Endothelial cell (in vitro differentiated cells): ENCODE measurements around the gene BEST4. TPM values are rescaled to one million over a fixed set of nuclear protein-coding genes. Genes with fewer than 3 reads are reported as not detected.

Experiments
- DNase-seq: peaks from one replicate; pipeline ENCODE4 v3.0.0; 2021; ENCODE audit warnings: low spot score
- H3K27ac Mint-ChIP-seq: one replicate; pipeline ENCODE4 v1.8.0; 2021; ENCODE audit warnings: mixed read lengths, inconsistent platforms; ENCODE audit not compliant: unreplicated experiment
- H3K27me3 Mint-ChIP-seq: one replicate; pipeline ENCODE4 v1.8.0; 2021; ENCODE audit warnings: mild to moderate bottlenecking, moderate library complexity, mixed read lengths, inconsistent platforms; ENCODE audit not compliant: unreplicated experiment
- H3K36me3 Mint-ChIP-seq: one replicate; pipeline ENCODE4 v1.8.0; 2021; ENCODE audit warnings: mild to moderate bottlenecking, low read depth, mixed read lengths, inconsistent platforms; ENCODE audit not compliant: unreplicated experiment
- H3K4me1 Mint-ChIP-seq: one replicate; pipeline ENCODE4 v1.8.0; 2021; ENCODE audit warnings: mild to moderate bottlenecking, mixed read lengths, inconsistent platforms; ENCODE audit not compliant: unreplicated experiment
- H3K4me3 Mint-ChIP-seq: one replicate; pipeline ENCODE4 v1.8.0; 2021; ENCODE audit warnings: mild to moderate bottlenecking, mixed read lengths, inconsistent platforms; ENCODE audit not compliant: unreplicated experiment
- H3K9me3 Mint-ChIP-seq: one replicate; pipeline ENCODE4 v1.8.0; 2021; ENCODE audit warnings: mixed read lengths, inconsistent platforms; ENCODE audit not compliant: unreplicated experiment
- long read RNA-seq: library from polyadenylated mRNA; unstranded; transcript quantifications from one replicate; pipeline ENCODE4 v2.0.0, GENCODE V29; 2020; ENCODE audit not compliant: unreplicated experiment
- total RNA-seq: library from RNA; stranded (reverse); fragmentation: NEBNext Ultra II Directional; extraction: Animal tissue kit (Norgen Biotek cat#: 25700); gene quantifications from one replicate; pipeline ENCODE4 v1.2.1, GENCODE V29; 2021; ENCODE audit not compliant: unreplicated experiment
- TF ChIP-seq, protein P1 (sequence below): fragments of 200-600 bp; sonication (generic); IDR thresholded peaks from one replicate; pipeline ENCODE4 v1.5.0; 2021; ENCODE audit warnings: antibody characterized with exemption; ENCODE audit not compliant: unreplicated experiment

The BEST4 gene
- 0.18 TPM for total RNA-seq
- long read RNA-seq: 0 reads

DNA sequence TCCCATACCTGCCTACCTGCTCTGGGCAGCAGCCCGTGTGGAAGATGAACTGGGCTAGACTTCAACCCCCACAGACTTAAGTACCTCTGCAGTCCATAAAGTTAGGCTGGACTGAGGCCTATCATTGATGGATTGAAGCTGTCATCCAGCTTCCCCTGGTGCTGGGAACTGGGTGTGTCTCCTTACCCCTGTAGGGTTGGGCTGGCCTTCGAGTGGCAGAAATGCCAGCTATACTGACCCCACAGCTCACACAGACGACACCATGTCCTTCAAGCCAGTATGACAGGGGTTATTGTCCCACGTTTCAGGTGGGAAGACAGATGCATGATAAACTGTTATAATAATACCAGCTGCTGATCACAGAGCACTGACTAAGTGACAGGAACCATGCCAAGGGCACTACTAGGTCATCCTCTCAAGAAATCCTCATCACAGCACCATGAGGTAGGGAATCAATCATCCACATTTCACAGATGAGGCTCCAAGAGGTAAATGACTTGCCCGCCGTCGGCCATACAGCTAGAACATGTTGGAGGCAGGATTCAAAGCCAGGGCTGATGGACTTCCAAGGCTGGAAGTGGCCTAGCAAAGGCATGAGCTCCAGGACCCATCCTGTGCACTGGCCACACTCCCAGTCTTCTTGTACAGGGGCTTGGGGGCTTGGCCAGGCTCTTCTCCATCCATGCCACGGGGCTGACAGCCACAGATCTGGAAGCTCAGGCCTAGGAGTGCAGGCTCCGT, at the start of gene BEST4:
BEST4 (minus strand) TSS at position 51 of the 741 bp plus-strand sequence. CDS start 465 bp downstream, outside the sequence.
- peaks cover 8% of the 10 kb centered on the region for H3K4me1 Mint-ChIP-seq
- no peaks in the 10 kb centered on the region for H3K9me3 Mint-ChIP-seq
- TF ChIP-seq, protein P1, sequence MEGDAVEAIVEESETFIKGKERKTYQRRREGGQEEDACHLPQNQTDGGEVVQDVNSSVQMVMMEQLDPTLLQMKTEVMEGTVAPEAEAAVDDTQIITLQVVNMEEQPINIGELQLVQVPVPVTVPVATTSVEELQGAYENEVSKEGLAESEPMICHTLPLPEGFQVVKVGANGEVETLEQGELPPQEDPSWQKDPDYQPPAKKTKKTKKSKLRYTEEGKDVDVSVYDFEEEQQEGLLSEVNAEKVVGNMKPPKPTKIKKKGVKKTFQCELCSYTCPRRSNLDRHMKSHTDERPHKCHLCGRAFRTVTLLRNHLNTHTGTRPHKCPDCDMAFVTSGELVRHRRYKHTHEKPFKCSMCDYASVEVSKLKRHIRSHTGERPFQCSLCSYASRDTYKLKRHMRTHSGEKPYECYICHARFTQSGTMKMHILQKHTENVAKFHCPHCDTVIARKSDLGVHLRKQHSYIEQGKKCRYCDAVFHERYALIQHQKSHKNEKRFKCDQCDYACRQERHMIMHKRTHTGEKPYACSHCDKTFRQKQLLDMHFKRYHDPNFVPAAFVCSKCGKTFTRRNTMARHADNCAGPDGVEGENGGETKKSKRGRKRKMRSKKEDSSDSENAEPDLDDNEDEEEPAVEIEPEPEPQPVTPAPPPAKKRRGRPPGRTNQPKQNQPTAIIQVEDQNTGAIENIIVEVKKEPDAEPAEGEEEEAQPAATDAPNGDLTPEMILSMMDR: no peak
- no peak for DNase-seq
- no peaks in the 10 kb centered on the region for H3K36me3 Mint-ChIP-seq
- H3K27me3 Mint-ChIP-seq: peaks cover 15% of the 10 kb centered on the region
- no peak within 1 kb of the TSS for H3K27ac Mint-ChIP-seq
- H3K4me3 Mint-ChIP-seq: no peak within 1 kb of the TSS

- Mint-ChIP-seq H3K27ac (peak overlapping the region; percentile 21), H3K36me3 (no peaks in the 10 kb centered on the region), H3K27me3 (peaks cover 5% of the 10 kb centered on the region), H3K9me3 (no peaks in the 10 kb centered on the region), H3K4me1 (peaks cover 24% of the 10 kb centered on the region), H3K4me3 (no peak overlapping the region)
- TF ChIP-seq, protein P1: peak; percentile 63
- DNase-seq: peak; percentile 88
Observed at GRCh38 chr1:44835738-44836675, 48.0 kb upstream of the BEST4 start.

- no peak for DNase-seq
- H3K4me3 Mint-ChIP-seq: peak overlapping the region; percentile 13
- H3K27me3 Mint-ChIP-seq: peaks cover 6% of the 10 kb centered on the region
- no peaks in the 10 kb centered on the region for H3K9me3 Mint-ChIP-seq
- no peak overlapping the region for H3K27ac Mint-ChIP-seq
- TF ChIP-seq, protein P1: no peak
- H3K4me1 Mint-ChIP-seq: peaks cover 32% of the 10 kb centered on the region
- no peaks in the 10 kb centered on the region for H3K36me3 Mint-ChIP-seq
Observed at GRCh38 chr1:44834328-44834727, 46.4 kb upstream of the BEST4 start.

- Mint-ChIP-seq H3K27me3 (peaks cover 8% of the 10 kb centered on the region), H3K36me3 (no peaks in the 10 kb centered on the region), H3K27ac (peak overlapping the region; percentile 52), H3K4me3 (no peak overlapping the region), H3K4me1 (peaks cover 32% of the 10 kb centered on the region), H3K9me3 (no peaks in the 10 kb centered on the region)
- no peak for DNase-seq
- TF ChIP-seq, protein P1: no peak
Observed at GRCh38 chr1:44832056-44832705, 44.2 kb upstream of the BEST4 start.
